Esophagus (tissue), 2 donors: ENCODE results near the gene GAS2L1. TPM values are rescaled to one million over a fixed set of nuclear protein-coding genes. Genes with fewer than 3 reads are reported as not detected.

Experiments
- H3K27ac ChIP-seq, 2 donors: one replicate each; pipeline ENCODE4 v1.5.1; 2013; ENCODE audit warnings: low read depth in 2 of 2, mild to moderate bottlenecking in 2 of 2, inconsistent platforms in 1 of 2, low read length in 1 of 2, moderate library complexity in 1 of 2
- H3K27me3 ChIP-seq, 2 donors: one replicate each; pipeline ENCODE4 v1.6.1; 2013; ENCODE audit warnings: low read length in 2 of 2, control low read depth in 1 of 2, mild to moderate bottlenecking in 1 of 2; ENCODE audit not compliant: insufficient read depth in 2 of 2, control insufficient read depth in 1 of 2
- H3K36me3 ChIP-seq, 2 donors: one replicate each; pipeline ENCODE4 v1.6.1; 2013; ENCODE audit warnings: low read length in 1 of 2; ENCODE audit not compliant: control insufficient read depth in 2 of 2, insufficient read depth in 2 of 2
- H3K4me1 ChIP-seq, 2 donors: one replicate each; pipeline ENCODE4 v1.6.1; 2013; ENCODE audit warnings: low read length in 1 of 2; ENCODE audit not compliant: control insufficient read depth in 2 of 2, insufficient read depth in 2 of 2
- H3K4me3 ChIP-seq, 2 donors: one replicate each; pipeline ENCODE4 v1.5.1; 2013; ENCODE audit warnings: low read length in 2 of 2, mild to moderate bottlenecking in 2 of 2, low read depth in 1 of 2, moderate library complexity in 1 of 2
- H3K9me3 ChIP-seq, 2 donors: one replicate each; pipeline ENCODE4 v1.6.1; 2013; ENCODE audit warnings: mild to moderate bottlenecking in 2 of 2, low read depth in 1 of 2, low read length in 1 of 2, moderate library complexity in 1 of 2; ENCODE audit not compliant: control insufficient read depth in 2 of 2, insufficient read depth in 1 of 2
- WGBS, 2 donors: extraction: QIAGEN DNeasy Blood & Tissue Kit; methylation state at CpG; one replicate each; pipeline ENCODE4 v1.1.7; 2013; 5-methylcytosine and 5-hydroxymethylcytosine counted together
- polyA plus RNA-seq, 2 donors: library from polyadenylated mRNA; stranded (reverse); fragments of 200-250 nt; gene quantifications; one replicate each; pipeline ENCODE4 v1.2.3, GENCODE V29; 2013
- donor health status: healthy with polysubstance abuse.
- donor health status: Bipolar disorder and iron deficiency.

The GAS2L1 gene
- polyA plus RNA-seq, 2 donors = 24.3 to 25.2 TPM

DNA sequence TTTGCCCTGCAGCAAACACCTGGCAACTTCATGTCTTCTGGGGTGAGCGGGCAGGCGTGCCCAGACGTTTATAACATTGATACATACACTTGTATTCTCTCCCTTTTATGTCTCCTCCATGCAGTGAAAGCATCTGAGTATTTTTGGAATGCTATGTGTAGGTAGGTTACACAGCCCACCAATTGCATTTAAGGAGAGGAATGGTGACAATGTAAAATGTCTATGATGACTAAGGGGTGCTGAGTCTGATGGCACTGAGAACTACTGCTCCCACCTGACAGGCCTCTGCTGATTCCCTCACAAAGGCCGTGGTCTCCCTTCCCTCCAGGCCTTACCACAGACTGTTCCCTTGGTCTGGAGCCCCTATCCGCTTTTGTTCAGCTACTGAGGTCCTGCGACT lies 31.9 kb downstream of the GAS2L1 start:
- H3K27ac ChIP-seq = no peak overlapping the region
- H3K9me3 ChIP-seq = no peaks in the 10 kb centered on the region
- no peak overlapping the region for H3K4me3 ChIP-seq
- peaks cover 6 to 83% of the 10 kb centered on the region in 2 donors for H3K36me3 ChIP-seq
- 76 to 87% methylated on average over 6 of the region's 6 CpGs for WGBS, 2 donors
- peaks cover 0 to 22% of the 10 kb centered on the region in 2 donors for H3K4me1 ChIP-seq
- H3K27me3 ChIP-seq = no peaks in the 10 kb centered on the region

DNA sequence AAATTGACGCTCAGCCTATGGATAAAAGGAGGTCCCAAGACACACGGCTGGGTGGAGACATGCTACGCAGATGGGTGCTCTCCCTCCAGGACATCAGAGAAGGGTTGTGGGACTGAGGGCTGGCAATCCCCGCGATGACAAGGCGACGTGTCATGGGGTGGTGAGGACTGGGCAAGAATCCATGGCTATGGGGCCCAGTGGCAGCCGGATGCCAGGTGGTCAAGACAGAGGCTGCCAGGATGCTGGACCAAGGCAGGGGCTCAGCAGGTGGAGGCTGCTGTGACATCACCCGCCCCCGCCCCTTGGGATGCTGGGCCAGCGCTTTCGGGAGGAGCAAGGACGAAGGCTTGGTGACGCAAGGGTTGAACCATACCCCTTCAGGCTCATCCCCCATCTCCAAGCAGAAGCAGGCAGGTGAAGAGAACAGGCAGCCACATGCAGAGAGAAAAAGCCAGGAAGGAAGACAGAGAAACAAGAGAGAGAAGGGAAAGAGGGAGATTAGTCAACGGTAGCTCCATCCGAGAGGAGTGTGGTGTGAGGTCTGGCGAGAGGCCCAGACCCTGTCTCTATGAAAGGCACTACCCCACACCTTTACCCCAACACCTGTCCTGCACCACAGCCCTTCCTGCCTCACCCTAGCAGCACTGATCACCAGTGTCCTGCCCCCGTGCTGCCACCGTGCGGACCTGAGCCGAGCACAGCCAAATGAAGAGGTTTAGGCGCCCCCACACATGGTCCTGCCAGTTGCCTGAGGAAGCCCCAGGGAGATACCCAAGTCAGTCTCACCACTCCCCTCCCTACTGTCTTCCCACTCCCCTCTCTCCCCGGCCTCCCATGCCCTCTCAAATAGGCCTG lies 33.2 kb downstream of the GAS2L1 start:
- Histone ChIP-seq H3K27ac (no peak overlapping the region), H3K4me1 (peaks cover 0 to 22% of the 10 kb centered on the region in 2 donors), H3K4me3 (no peak overlapping the region), H3K36me3 (peaks cover 6 to 76% of the 10 kb centered on the region in 2 donors), H3K9me3 (no peaks in the 10 kb centered on the region), H3K27me3 (no peaks in the 10 kb centered on the region)
- 70 to 82% methylated on average over 23 of the region's 23 CpGs for WGBS, 2 donors

DNA sequence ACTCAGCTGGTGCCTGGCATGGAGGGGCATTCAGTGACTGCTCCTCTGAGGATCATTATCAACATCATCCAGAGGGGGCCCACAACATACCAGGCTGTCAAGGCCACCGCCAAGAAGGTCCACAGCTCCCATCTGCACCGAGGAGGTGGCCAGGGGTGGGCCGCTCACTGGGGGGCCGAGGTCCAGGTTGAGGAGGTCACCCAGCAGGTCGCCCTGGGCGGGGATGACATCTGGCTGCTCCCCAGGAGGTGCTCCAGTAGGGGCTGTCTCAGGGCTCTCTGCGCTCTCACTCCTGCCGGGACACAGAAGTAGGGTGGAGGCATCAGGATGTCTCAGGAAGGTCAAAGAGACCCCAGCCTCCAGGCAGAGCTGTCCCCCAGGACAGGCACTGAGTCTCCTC lies 34.1 kb downstream of the GAS2L1 start:
- Histone ChIP-seq H3K36me3 (peaks cover 6 to 68% of the 10 kb centered on the region in 2 donors), H3K4me1 (peaks cover 0 to 22% of the 10 kb centered on the region in 2 donors)
- WGBS, 2 donors = 93% methylated on average over 8 of the region's 8 CpGs

GRCh38 chr22:29341056-29341848 lies 34.8 kb downstream of the GAS2L1 start:
- Histone ChIP-seq H3K27me3 (no peaks in the 10 kb centered on the region), H3K9me3 (no peaks in the 10 kb centered on the region), H3K27ac (no peak overlapping the region), H3K36me3 (peaks cover 6 to 63% of the 10 kb centered on the region in 2 donors), H3K4me1 (peaks cover 0 to 22% of the 10 kb centered on the region in 2 donors), H3K4me3 (no peak overlapping the region)
- 92 to 94% methylated on average over 25 of the region's 25 CpGs for WGBS, 2 donors

More for the DNA sequence above, 34.1 kb downstream of the GAS2L1 start:
- H3K4me3 ChIP-seq = no peak overlapping the region
- H3K27me3 ChIP-seq = no peaks in the 10 kb centered on the region
- H3K9me3 ChIP-seq = no peaks in the 10 kb centered on the region
- no peak overlapping the region for H3K27ac ChIP-seq

GRCh38 chr22:29341849-29342127 lies 35.3 kb downstream of the GAS2L1 start:
- H3K36me3 ChIP-seq = peaks cover 10 to 66% of the 10 kb centered on the region in 2 donors
- H3K9me3 ChIP-seq = no peaks in the 10 kb centered on the region
- no peak overlapping the region for H3K4me3 ChIP-seq
- H3K27me3 ChIP-seq = no peaks in the 10 kb centered on the region
- no peak overlapping the region for H3K27ac ChIP-seq
- WGBS, 2 donors = 85 to 96% methylated on average over 2 of the region's 2 CpGs
- H3K4me1 ChIP-seq = peaks cover 0 to 22% of the 10 kb centered on the region in 2 donors

DNA sequence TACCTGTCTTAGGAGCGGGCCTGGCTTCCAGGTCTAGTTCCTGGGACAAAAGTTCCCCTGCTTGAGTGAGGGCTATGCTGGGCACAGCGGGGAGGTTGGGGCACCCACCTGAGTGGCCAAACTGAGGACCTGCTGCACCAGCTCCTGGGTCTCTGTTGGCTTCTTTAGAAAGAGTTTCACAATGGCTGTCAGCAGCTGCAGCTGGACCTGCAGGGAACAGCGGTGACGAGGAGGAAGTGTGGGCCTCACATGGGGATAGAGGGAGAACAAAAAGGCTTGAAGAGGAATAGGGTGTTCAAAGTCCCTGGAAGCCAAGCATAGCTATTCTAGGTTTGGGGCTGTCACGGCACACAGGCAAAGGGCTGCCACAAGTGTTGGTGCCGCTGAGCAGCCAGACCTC lies 35.7 kb downstream of the GAS2L1 start:
- Histone ChIP-seq H3K36me3 (peaks cover 11 to 65% of the 10 kb centered on the region in 2 donors), H3K27ac (no peak overlapping the region), H3K4me1 (peaks cover 0 to 19% of the 10 kb centered on the region in 2 donors), H3K9me3 (no peaks in the 10 kb centered on the region), H3K4me3 (no peak overlapping the region), H3K27me3 (no peaks in the 10 kb centered on the region)
- 88 to 93% methylated on average over 6 of the region's 6 CpGs for WGBS, 2 donors

DNA sequence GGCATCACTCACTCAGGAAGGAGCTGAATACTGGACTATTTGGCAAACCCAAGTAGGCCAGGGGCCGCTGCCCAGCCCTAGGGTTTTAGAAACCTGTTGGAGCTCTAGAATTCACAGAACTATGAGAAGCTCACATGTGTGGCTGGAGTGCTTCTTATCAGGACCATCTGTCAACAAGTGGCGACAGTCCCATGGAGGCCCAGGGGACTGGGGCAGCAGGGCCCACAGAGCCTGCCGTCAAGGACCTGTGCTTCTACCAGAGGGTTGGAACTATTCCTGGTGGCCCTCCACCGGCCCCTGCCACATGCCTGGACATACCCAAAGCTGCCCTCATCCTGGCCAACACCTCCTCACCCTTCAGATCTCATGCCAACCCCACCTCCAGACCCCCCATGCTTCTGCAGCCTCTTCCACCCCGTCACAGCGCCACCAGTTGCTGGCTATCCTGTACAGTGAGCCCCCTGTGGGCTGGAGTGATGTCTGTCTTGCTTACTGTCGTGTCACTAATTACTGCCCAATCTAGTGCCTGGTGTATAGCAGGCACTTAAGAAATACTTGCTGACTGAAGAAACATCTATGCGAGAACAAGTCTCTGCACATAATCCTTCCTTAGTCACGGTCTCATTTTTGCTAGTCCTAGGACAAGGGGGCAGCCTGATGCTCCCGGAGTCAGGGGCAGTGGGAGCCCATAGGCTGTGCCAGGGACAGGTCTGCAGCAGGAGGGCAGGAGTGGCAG lies 36.3 kb downstream of the GAS2L1 start:
- H3K36me3 ChIP-seq = peaks cover 11 to 61% of the 10 kb centered on the region in 2 donors
- H3K27me3 ChIP-seq = no peaks in the 10 kb centered on the region
- H3K9me3 ChIP-seq = no peaks in the 10 kb centered on the region
- WGBS, 2 donors = 87 to 89% methylated on average over 10 of the region's 10 CpGs
- H3K27ac ChIP-seq = no peak overlapping the region
- peaks cover 0 to 15% of the 10 kb centered on the region in 2 donors for H3K4me1 ChIP-seq
- H3K4me3 ChIP-seq = no peak overlapping the region

GRCh38 chr22:29343313-29343805 lies 36.9 kb downstream of the GAS2L1 start:
- H3K4me3 ChIP-seq = no peak overlapping the region
- peaks cover 0 to 15% of the 10 kb centered on the region in 2 donors for H3K4me1 ChIP-seq
- WGBS, 2 donors = 63 to 68% methylated on average over 7 of the region's 7 CpGs
- no peak overlapping the region for H3K27ac ChIP-seq
- no peaks in the 10 kb centered on the region for H3K27me3 ChIP-seq
- no peaks in the 10 kb centered on the region for H3K9me3 ChIP-seq
- H3K36me3 ChIP-seq = peaks cover 8 to 55% of the 10 kb centered on the region in 2 donors

DNA sequence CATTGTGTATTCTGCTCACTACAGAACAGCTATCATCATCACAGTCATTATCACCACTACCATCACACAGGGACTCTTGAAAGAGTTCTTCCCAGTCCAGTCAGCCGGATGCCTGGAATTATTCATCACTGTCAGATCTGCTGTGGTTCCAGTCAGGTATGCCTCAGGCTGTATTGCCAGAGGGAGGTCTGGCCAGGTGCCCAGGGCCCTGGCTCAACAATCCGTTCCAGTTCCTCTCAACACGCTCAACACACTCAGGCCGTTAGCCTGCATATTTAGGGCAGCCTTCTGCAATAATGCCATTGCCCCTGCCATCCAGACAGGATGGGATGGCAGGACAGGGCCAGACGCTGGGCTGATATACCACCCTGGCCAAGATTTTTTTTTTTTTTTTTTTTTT lies 37.7 kb downstream of the GAS2L1 start:
- Histone ChIP-seq H3K4me1 (peaks cover 0 to 14% of the 10 kb centered on the region in 2 donors), H3K36me3 (peaks cover 7 to 51% of the 10 kb centered on the region in 2 donors), H3K9me3 (no peaks in the 10 kb centered on the region), H3K4me3 (no peak overlapping the region), H3K27me3 (no peaks in the 10 kb centered on the region), H3K27ac (no peak overlapping the region)
- WGBS, 2 donors = 54% methylated on average over 5 of the region's 5 CpGs
